Activated CD4-positive, alpha-beta T cell treated with anti-CD3 and anti-CD28 coated beads, Interleukin-2, amount 50 U/mL, for 1 hour (primary cell): ENCODE data around the gene HTR6.
A peak's percentile ranks its signal among the peaks of the same experiment; 100 is the strongest.

ENCODE experiments used
- DNase-seq: peaks from one replicate; pipeline ENCODE4 v3.0.0-alpha.2; 2020

HTR6 gene

GRCh38 chr1:19689856-19690255 is 25.2 kb downstream of the HTR6 start:
- no peak for DNase-seq

- no peak for DNase-seq
Measured at GRCh38 chr1:19690342-19690741, 25.7 kb downstream of the HTR6 start.

GRCh38 chr1:19694298-19694697 is 29.6 kb downstream of the HTR6 start:
- no peak for DNase-seq

- no peak for DNase-seq
Measured at GRCh38 chr1:19695772-19696171, 31.1 kb downstream of the HTR6 start.

- no peak for DNase-seq
Measured at GRCh38 chr1:19696820-19697219, 32.1 kb downstream of the HTR6 start.

GRCh38 chr1:19698181-19698580 is 33.5 kb downstream of the HTR6 start:
- DNase-seq, result no peak

- no peak for DNase-seq
Measured at GRCh38 chr1:19700079-19700777, 35.6 kb downstream of the HTR6 start.

GRCh38 chr1:19703280-19703679 is 38.6 kb downstream of the HTR6 start:
- no peak for DNase-seq

GRCh38 chr1:19704247-19705113 is 39.8 kb downstream of the HTR6 start:
- DNase-seq, result peak; percentile 63

- no peak for DNase-seq
Measured at GRCh38 chr1:19705464-19705863, 40.8 kb downstream of the HTR6 start.

- DNase-seq, result no peak
Measured at GRCh38 chr1:19706136-19706535, 41.5 kb downstream of the HTR6 start.

- no peak for DNase-seq
Measured at GRCh38 chr1:19708567-19709110, 44.0 kb downstream of the HTR6 start.

- no peak for DNase-seq
Measured at GRCh38 chr1:19709260-19709793, 44.7 kb downstream of the HTR6 start.

GRCh38 chr1:19710825-19711611 is 46.3 kb downstream of the HTR6 start:
- no peak for DNase-seq

GRCh38 chr1:19712928-19713327 is 48.3 kb downstream of the HTR6 start:
- DNase-seq, result no peak

GRCh38 chr1:19715334-19716203 is 50.9 kb downstream of the HTR6 start:
- DNase-seq, result peak; percentile 84

- no peak for DNase-seq
Measured at GRCh38 chr1:19717467-19717866, 52.8 kb downstream of the HTR6 start.

- no peak for DNase-seq
Measured at GRCh38 chr1:19720174-19720573, 55.5 kb downstream of the HTR6 start.

GRCh38 chr1:19720973-19721372 is 56.3 kb downstream of the HTR6 start:
- DNase-seq, result no peak

GRCh38 chr1:19723874-19724273 is 59.2 kb downstream of the HTR6 start:
- DNase-seq, result no peak

GRCh38 chr1:19725606-19726005 is 60.9 kb downstream of the HTR6 start:
- DNase-seq, result no peak
